Fibroblast of mammary gland (primary cell): ENCODE results near the gene ARHGAP40.

ENCODE experiments used
- DNase-seq: peaks from one replicate; pipeline ENCODE4 v3.0.0-alpha.2; 2010; ENCODE audit warnings: low read depth
- H3K4me3 ChIP-seq: 2 replicates; pipeline ENCODE4 v1.5.1; 2011; ENCODE audit warnings: low read depth, mild to moderate bottlenecking, low read length, moderate library complexity; ENCODE audit not compliant: control insufficient read depth
- TF ChIP-seq, protein P1 (sequence below): conservative IDR thresholded peaks from 2 replicates; pipeline ENCODE4 v1.5.1; 2011; ENCODE audit warnings: low read depth, low read length, inconsistent platforms; ENCODE audit not compliant: control insufficient read depth, insufficient read depth

The ARHGAP40 gene

DNA sequence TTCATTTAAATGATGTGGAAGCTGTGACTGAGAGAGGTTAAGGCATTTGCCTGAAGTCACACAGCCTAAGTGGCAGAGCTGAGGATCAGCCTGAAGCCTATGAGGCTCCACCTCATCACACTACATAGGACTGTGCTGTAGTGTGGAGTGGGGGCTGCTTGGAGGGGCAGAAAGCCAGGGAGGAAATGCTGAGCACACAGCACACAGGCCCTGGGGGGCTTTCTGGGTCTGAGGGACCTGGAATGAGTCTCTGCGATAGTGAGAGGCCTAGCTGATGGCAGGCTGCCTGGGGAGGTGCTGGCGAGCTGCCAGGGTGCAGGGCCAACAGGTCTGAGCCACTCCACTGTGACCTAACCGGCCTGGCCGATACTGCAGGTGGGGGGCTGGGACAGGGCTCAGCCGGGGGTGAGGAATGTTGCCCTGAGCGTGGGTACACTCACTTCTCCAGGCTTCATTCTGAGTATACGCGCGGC, 2.2 kb upstream of the ARHGAP40 start:
- no peak overlapping the region for H3K4me3 ChIP-seq
- DNase-seq, result no peak
- TF ChIP-seq, protein P1, sequence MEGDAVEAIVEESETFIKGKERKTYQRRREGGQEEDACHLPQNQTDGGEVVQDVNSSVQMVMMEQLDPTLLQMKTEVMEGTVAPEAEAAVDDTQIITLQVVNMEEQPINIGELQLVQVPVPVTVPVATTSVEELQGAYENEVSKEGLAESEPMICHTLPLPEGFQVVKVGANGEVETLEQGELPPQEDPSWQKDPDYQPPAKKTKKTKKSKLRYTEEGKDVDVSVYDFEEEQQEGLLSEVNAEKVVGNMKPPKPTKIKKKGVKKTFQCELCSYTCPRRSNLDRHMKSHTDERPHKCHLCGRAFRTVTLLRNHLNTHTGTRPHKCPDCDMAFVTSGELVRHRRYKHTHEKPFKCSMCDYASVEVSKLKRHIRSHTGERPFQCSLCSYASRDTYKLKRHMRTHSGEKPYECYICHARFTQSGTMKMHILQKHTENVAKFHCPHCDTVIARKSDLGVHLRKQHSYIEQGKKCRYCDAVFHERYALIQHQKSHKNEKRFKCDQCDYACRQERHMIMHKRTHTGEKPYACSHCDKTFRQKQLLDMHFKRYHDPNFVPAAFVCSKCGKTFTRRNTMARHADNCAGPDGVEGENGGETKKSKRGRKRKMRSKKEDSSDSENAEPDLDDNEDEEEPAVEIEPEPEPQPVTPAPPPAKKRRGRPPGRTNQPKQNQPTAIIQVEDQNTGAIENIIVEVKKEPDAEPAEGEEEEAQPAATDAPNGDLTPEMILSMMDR, result no peak

GRCh38 chr20:38600057-38600456, 1.6 kb upstream of the ARHGAP40 start:
- no peak overlapping the region for H3K4me3 ChIP-seq
- no peak for DNase-seq
- TF ChIP-seq, protein P1, result no peak

DNA sequence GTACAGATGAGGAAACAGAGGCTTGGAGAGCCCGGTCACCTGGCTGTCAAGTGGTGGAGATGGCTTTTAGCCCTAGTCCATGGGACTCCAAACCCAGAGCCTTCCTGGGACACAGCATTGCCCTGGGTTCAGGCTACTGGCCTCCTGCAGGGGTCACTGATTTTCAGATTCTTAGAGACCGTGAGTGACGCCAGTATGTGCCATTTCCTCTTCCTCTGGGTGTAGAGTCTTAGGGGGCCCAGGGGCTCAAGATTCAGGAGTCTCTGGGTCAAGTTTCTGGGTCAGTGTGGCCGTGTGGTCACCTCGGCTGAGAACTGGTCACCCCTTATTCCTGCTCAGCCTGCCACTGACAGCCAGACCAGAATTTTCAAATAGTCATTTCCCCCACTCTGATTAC, 574 bp downstream of the ARHGAP40 start:
- H3K4me3 ChIP-seq, result no peak overlapping the region
- TF ChIP-seq, protein P1, result no peak

DNA sequence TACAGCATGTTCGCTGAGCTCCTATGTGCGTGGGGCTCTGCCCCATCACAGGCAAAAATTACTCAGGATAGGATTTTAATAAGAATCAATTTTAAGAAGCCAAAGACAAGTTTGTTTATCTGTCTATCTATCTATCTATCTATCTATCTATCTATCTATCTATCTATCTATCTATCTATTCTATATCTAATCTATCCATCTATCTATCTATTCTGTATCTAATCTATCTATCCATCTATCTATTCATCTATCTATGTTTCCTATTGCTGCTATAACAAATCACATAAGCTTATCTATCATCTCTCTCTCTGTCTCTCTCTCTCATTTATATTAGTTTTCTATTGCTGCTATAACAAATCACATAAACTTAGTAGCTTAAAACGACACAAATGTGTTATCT, 1.7 kb downstream of the ARHGAP40 start:
- no peak for DNase-seq
- TF ChIP-seq, protein P1, result no peak
- no peak overlapping the region for H3K4me3 ChIP-seq

More for the DNA sequence above, 574 bp downstream of the ARHGAP40 start:
- no peak for DNase-seq

DNA sequence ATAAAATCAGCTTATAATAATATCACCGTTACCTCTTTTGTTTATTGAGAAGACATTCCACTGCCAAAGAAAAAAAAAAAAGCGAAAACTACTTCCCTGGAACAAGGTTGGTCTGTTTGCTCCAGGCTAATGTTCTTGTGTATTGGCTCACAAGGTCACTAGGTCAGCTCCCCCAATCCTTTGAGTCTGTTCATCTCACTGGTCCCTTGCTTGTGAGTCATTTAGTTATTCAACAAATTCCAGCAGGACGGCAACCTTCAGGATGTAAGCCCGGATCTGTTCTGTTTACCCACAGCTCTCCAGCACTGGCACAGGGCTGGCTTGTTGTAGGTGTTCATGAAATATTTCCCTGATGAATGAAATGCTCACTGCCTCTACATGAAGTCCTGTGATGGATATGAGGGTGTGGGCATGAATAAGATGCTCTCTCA, 3.3 kb downstream of the ARHGAP40 start:
- peak; percentile 44 for DNase-seq
- H3K4me3 ChIP-seq, result no peak overlapping the region
- TF ChIP-seq, protein P1, result no peak

DNA sequence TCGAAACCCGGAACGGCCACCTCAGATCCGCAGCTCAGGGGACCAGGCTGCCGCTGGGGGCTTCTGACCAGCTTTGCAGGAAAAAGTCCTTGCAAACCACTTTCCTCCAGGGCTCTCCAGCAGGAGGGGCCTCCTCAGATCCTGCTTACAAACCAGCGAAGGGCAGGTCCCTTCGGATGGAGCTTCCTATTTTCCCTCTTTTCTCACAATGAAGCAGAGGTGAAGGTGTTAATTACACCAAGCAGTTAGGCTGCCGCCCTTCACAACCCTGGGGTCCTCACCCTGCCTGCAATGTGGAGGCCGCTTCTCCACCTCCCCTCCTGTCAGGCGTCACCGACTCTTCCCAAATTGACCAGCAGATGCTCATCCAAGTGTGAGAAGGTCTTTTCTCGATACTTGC, 5.7 kb downstream of the ARHGAP40 start:
- no peak for DNase-seq
- no peak overlapping the region for H3K4me3 ChIP-seq
- TF ChIP-seq, protein P1, result no peak

GRCh38 chr20:38608188-38608587, 6.6 kb downstream of the ARHGAP40 start:
- no peak overlapping the region for H3K4me3 ChIP-seq
- no peak for DNase-seq
- TF ChIP-seq, protein P1, result no peak
